Kidney tubule cell (primary cell): ENCODE data around the gene DOCK4.

Source experiments
- DNase-seq: peaks from one replicate; pipeline ENCODE4 v3.0.0-alpha.2; 2018; ENCODE audit warnings: low spot score

The DOCK4 gene

DNA sequence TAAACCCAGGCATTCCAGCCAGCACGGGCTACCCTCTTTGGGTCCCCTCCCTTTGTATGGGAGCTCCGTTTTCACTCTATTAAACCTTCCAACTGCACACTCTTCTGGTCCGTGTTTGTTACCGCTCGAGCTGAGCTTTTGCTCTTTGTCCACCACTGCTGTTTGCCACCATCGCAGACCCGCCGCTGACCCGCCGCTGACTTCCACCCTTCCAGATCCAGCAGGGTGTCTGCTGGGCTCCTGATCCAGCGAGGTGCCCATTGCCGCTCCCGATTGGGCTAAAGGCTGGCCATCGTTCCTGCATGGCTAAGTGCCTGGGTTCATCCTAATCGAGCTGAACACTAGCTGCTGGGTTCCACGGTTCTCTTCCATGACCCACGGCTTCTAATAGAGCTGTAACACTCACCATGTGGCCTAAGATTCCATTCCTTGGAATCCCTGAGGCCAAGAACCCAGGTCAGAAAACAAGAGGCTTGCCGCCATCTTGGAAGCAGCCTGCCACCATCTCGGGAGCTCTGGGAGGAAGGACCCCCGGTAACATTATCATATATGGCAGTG, 14.8 kb upstream of the DOCK4 start:
- DNase-seq: no peak

DNA sequence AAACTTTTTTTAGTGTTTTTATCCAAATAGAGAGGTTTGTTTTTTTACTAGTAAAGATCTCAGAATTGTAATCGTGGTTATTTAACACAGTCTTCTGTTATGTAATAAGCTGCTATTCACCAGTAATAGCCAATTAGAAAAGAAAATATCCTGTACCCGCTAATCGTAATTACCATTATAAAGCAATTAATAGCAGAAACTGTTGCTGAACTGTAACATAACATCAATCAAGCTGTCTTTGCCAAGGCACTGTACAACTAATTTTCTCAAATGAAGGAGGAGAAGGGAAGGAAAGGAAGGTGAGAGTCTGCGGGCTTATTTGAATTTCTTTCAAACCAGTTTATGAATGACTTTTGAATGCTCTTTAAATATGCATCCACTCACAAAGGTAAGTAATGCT, 9.6 kb upstream of the DOCK4 start:
- DNase-seq: no peak

DNA sequence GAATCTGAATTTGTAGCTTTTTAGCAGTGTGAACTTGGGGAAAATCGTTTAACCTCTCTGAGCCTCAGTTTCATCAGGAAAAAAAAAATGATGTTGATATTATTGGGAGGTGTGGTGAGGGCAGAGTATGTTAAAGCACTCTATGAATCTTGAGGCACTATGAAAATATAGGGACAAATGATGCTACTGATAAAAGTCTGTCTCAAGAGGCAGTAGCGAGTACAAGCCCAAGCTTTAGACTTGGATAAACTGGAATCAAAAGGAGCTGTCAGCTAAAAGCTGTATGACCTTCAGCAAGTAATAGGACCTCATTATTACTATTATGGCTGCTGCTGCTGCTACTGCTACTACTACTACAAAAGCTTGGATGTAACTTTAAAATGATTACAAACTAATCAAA, 8.7 kb upstream of the DOCK4 start:
- DNase-seq: no peak

DNA sequence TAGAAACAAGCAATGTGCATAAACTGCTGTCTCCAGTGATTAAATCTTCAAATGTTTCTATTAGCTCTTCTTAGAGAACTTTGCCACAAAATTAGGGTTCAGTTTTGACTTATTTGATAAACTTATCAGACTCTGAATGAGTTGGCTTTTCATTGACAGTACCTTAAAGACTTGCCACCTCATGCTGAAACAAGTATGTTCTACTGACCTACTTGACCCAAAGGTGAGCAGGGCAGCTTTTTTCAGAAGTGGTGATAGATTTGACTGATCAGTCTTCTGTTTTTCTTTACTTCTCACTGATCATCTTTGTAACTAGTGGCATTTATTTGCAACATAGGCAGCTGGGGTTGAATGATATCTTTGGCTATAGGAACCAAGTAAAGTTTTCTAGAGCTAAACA, 8.1 kb upstream of the DOCK4 start:
- DNase-seq: no peak

DNA sequence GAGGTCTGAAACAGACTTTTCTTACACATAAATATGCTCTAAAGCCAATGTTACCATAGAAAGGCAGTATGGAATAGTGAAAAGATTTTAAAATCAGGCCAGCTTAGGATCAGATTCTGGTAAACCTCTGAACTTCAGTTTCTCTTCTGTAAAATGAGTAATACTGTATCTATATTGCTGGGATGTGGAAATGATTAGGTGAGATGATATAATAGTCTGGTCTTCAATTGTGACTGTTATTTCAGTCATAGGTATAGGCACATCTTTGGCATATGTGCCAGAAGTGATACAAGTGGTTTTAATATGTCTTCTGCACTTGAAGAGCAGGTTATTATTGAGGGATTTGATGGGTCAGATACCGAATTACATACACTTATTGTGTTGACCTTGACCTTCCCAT, 7.5 kb upstream of the DOCK4 start:
- DNase-seq: no peak

DNA sequence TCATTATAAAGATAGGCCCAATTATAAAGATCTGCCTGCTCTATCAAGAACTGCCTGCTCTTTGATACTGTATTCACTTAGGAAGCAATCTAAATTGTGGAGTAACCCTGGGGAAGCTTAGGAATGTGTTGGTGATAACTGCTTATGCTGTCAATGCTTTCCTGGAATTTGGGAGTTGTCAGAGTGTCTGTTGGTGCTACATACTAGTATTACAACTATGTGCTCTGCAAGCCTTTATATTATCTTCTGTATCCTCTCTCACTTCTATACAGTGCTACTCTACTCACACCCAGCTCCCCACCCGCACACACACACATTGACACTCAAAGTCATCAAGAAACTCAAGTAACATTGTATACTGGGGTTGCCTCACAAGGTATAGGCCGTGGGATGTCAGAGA, 6.4 kb upstream of the DOCK4 start:
- DNase-seq: peak; percentile 39

DNA sequence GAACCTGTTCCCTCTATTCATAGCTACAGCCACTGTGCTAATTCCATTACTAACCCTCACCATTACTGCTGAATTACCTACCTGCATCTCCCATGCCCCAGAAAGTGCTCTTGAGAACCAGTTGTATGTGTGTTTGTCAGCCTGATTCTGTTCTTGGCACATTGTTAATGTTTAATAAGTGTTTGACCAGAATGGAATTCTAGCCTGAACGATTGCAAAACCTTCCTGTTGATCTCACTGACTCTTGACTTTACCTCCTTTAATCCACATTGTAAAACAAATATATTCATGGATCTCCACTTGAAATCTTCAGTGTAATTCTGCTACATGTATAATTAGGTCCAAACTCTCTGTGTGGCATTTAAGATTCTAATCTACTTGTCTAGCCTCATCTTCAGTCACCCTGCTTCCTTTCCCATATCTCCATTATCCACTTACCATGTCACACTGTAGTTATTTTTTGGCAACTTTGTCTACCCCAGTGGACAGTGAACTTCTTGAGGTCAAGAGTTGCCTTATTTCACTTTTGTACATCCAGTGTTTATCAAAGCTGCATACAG, 5.2 kb upstream of the DOCK4 start:
- peak; percentile 86 for DNase-seq

DNA sequence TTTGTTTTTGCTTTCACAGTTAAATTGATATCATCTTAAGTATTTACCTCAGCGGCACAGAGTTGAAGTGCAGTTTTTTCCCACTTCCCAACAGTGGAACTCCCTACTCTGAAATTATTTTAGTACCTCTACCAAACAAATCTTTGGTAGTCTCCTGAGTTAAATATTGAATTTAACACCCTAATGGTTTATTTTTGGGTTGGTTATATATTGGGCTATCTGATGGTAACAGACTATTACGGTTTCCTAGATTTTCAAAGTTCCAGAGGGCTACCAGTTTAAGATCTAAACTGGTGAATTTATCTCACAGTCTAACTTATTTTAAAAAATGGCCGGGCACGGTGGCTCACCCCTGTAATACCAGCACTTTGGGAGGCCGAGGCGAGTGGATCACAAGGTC, 1.6 kb upstream of the DOCK4 start:
- DNase-seq: no peak

DNA sequence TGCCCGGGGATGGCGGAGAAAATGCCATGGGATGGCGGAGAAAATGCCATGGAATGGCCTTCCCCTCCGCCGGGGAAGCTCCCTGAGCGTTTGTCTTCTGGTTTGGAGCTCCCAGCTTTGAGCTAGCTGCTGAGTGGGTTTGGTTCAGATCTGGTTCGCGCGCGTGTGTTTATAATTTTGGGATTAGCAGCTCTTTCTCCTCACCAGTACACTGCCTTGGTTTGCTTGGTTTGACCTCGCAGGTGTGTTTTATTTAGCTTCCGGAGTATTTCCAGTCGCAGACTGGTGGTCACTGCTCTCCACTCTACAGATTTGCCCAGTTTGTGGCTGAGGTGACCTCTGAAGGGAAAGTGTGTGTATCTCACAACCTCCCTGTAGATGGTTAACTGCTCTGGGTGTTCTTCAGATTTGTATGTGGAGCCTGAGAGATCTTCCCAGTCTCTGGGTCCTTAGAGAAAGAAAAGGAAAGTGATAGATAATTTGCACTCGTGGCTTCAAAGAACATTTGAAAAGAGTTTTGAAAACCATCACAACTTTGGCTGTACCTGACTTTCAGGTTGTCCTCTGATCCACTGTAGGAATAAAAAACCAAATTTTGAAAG, 893 bp upstream of the DOCK4 start:
- DNase-seq: peak; percentile 44

DNA sequence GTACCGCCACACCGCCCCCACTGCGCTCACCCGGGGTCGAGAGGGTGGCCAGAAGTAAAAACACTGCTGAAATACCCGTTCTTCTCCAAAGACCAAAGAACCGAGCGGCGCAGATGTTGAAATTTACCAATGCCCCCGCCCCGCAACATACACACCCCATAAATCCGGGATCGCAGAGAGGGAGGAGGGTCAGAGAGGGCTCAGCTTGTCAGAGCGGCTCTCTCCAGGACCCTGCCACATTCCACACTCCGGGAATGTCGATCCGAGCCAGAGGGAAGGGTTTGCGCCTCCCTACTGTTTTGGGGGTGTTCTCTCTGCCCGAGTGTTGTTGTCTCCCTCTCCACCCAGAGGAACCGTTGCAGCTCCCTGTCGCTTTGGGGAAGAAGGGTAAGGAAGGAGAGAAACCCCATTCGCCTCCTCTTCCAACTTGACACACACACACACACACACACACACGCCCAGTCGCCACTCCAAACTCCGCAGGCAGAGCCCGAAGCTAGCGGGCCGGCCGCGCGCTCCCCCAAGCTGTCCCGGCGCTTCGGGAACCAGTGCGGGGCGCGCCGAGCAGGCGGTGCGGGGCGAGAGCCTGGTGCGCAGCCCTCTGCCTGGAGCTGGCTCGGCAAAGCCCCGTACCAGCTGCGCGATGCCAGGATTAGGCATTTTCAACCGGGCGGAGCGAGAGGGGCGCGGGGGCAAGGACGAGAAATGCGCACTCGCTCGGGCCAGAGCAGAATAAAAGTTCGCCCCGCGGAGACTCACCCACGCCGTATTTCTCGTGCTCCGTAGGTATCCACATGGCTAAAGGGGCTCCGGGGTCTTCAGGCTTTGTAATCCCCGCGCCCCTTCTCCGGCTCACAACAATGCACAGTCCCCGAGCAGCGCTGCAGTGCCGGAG, 609 bp downstream of the DOCK4 start:
- peak; percentile 65 for DNase-seq

DNA sequence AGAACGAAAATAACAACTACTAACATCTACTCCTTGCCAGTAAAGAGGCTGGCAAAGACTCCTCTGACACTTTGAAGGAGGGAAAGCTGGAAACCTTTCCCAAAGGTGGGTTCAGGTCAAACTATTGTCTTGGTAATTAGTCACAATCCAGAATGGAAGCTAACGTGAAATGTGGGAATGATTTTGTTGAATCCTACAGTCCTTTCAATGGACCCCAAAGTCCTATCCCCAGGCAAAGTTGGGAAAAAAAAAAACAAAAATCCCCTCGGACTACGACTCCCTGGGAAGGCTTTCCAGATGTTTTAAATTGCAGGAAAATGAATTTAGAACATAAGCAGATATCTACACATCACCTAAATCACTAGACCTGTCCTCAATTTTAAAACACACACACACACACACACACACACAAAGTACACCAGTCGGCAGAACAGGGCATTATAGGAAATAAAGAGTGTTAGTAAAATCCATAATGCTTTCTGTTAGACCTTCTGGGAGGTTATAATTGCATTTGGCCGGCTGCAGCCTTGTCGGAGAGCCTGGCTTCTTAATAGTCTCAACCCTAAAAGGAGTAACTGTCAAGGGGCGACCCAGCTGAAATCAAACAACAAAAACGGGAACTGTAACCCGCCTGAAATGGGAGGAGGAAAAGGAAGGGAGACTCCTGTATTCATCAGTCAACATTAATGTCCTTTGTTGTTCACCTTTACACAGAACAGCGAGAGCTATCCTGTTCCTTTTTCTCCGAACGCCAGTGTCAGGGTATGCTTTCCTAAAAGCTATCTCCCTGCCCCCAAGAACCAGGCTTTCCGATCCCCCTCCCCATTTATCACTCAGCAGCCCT, 1.5 kb downstream of the DOCK4 start:
- DNase-seq: peak; percentile 28

DNA sequence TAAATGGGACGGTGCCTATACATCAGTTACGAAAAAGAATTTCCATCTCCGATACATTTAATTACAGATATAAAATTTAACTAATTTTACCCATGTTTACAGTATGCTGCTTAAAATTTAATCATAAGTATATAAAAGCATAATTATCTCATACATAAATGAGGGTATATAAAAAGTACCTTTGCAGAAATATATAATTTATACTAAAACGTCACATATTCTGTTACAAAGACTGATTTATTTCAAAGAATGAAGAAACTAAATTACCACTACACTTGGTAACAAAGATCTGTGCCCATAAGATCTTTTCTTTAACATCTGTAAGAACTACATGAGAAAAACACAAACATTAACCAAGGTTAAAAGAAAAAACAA, 2.8 kb downstream of the DOCK4 start:
- DNase-seq: no peak

DNA sequence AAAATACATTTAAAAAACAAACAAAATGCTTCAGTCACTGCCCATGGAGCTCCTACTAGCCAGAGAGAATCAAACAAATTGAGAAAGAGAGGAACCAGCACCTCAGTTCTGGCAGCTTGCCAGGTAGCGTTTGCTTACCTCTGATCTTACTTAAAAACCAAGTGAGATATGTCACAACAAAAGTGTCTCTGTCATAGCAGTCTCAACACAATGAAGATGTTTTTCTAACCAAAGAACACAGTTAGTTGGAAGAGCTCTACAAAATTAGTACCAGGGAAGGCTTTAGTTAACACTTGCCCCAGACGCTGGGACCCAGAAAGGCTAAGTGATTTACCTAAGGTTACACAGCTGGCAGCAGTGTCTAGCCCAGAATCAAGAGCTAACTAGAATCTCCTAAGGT, 3.4 kb downstream of the DOCK4 start:
- peak; percentile 18 for DNase-seq

DNA sequence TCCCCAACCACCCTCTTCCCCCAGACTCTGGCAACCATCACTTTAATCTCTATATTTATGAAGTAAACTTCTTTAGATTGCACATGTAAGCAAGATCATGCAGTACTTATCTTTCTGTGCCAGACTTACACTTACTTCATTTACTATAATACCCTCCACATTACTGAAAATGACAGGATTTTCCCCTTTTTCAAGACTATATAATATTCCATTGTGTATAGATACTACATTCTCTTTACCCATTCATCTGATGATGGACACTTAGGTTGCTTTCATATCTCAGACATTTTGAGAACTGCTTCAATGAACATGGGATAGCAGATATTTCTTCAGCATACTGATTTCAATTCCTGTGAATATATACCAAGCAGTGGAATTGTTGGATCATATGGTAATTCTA, 4.4 kb downstream of the DOCK4 start:
- DNase-seq: no peak

DNA sequence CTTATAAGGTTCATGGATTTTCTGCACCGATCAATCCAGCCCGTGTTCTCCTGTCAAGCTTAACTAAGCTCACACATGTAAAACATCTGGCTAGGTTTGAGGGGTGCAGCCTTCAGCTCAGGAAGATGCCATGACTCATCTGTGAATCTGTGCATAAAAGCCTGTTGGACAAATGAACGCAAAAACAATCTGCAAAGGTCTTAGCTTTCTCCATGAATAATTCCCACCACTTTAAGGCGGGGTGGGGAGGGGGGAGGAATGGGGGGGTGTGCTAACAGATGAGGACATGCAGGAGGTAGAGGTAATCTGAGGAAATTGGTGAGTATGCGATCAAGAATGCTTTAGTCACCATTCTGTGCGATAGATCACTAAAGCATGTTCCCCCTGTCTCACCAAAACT, 4.8 kb downstream of the DOCK4 start:
- DNase-seq: peak; percentile 65

DNA sequence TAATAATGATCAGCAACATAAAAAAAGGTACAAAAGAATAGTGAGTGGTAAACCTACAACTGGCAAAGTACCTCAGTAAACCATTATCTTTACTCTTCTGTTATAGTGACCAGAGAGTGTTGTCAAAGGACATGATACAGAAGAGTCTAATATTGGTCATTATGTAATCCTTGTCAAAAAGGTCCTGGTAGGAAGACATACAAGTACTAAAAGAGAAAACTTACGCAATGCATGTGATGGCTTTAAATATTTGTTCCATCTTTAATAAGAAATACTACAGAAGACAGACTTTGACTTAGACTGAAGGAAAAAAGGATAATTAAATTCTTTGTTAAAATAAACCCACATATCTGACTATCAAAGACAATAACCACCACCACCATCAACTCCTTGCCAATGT, 6.5 kb downstream of the DOCK4 start:
- DNase-seq: no peak

DNA sequence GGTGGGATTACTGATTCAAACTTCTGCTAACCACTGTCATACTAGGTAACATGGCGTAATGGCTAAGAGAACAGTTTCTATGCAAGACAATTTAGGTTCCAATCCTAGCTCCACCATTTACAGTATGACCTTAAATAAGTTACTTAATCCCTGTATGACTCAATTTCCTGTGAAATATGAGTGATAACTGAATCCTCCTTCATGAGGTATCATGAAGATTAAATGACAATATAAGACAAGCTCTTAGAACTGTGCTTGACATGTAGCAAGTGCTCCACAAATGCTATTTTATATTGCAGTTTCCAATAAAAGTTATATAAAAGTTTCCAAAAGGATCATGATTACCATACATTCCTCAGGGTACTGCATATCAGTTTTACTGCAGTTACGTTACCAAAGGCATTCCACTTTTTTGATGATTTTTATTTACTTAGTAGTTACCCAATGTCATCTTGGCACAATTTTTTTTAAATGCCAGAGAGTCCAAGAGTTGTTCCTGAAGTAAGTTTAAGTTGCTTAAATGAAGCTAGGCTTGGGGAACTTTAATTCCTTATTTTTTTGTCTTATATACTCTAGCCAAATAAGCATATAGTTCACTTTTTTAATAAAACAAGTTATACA, 7.1 kb downstream of the DOCK4 start:
- peak; percentile 42 for DNase-seq

DNA sequence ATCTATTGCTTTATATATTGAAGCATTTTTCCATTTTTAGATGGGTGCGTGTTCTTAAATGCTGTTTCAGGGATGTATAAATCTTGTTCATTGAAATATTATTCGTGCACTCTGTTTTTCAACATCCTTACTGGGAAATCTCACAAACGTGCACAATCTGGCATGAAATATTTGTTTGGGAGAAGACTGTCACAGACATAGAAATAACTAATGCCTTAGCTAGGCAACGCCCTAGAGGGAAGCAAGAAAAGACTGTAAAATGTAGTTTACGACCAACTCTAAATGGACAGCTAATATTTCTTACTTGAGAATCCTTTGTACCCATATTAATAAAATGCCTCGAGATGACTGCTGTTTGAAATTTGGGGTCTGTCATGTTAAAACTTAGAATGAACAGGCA, 8.9 kb downstream of the DOCK4 start:
- no peak for DNase-seq

DNA sequence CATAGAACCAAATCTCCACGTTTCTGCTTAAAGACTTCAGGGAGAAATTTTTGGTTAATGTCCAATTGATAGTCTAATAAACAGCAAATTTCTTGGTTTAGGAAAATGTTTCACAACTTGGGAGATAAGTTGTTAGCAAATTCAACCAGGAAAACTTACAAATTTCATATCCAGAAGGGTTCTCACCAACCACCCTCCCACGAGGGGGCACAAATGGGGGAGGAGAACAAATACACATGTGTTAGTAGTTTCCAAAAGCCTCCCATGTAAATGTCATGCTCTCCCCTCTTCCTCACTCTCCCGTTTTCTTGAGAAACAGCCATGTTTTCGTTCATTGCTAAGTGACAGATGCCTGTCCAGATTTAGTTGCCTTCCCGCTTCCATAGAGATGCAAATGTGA, 10.5 kb downstream of the DOCK4 start:
- DNase-seq: no peak

DNA sequence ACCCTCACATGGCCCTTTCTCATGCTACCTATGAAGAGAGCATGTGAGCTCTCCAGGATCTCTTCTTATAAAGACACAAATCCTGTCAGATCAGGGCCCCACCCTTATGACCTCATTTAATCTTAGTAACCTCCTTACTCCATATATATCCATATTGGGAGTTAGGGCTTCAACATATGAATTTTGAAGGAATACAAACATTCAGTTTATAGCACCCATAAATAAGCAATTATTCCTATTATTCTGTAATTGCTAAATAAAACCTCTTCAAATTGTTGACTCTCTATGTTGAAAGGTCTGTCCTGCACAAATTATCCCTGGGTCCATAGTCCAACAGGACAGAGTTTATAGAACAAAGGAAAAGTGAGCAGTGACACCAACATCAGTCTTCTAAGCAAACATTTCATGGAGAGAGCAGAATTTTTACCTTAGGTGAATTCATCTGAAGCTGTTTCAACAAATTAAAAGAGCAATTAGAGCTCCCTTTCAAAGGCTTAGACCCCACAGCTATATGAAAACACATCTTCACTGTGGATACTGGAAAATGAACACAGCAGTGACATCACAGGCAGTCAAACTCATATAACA, 12.2 kb downstream of the DOCK4 start:
- DNase-seq: no peak
